OCI-LY3 (cell line): Measurements from ENCODE around the gene SH3PXD2A.

ENCODE experiments used
- EZH2phosphoT487 ChIP-seq: fragments of 200-600 bp; shearing (Covaris generic); IDR thresholded peaks from 2 replicates; pipeline ENCODE4 v1.6.1; 2018; ENCODE audit warnings: antibody characterized with exemption, mixed run types, low read depth
- TF ChIP-seq, protein P1 (sequence below): fragments of 200-600, 300-600 bp; sonication (generic); IDR thresholded peaks from 2 replicates; pipeline ENCODE4 v1.5.1; 2014; ENCODE audit warnings: antibody characterized with exemption, low read length, low read depth

DNA sequence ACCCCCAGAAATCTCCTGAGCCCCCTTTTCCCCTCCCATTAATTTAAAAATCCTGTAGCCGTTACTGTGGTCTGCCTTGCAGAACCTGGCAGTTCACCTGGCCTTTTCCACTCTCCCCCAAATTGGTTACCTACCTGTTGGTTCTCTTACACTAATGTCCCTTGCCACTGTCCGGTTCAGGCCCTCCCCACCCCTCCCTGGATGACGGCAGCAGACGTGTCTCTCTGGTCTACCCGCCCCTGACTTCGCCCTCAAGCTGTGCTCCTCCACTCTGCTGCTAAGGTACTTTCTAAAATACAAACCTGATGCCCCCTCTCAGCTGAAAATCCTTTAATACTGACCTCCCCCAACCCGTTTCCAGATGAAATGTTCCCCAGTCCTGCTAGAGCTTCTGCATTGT is 15.6 kb upstream of the SH3PXD2A start:
- TF ChIP-seq, protein P1, sequence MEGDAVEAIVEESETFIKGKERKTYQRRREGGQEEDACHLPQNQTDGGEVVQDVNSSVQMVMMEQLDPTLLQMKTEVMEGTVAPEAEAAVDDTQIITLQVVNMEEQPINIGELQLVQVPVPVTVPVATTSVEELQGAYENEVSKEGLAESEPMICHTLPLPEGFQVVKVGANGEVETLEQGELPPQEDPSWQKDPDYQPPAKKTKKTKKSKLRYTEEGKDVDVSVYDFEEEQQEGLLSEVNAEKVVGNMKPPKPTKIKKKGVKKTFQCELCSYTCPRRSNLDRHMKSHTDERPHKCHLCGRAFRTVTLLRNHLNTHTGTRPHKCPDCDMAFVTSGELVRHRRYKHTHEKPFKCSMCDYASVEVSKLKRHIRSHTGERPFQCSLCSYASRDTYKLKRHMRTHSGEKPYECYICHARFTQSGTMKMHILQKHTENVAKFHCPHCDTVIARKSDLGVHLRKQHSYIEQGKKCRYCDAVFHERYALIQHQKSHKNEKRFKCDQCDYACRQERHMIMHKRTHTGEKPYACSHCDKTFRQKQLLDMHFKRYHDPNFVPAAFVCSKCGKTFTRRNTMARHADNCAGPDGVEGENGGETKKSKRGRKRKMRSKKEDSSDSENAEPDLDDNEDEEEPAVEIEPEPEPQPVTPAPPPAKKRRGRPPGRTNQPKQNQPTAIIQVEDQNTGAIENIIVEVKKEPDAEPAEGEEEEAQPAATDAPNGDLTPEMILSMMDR: no peak
- no peak for TF ChIP-seq EZH2phosphoT487
